A673 (cell line): ENCODE data around the gene ANKRD55.

Experiments
- CTCF ChIP-seq: fragments of 300-800, 200-600 bp; sonication (generic); conservative IDR thresholded peaks from 2 replicates; pipeline ENCODE4 v1.5.1; 2017; ENCODE audit warnings: low read depth, mild to moderate bottlenecking, antibody characterized with exemption, low read length, moderate library complexity, mixed read lengths
- EZH2 ChIP-seq: fragments of 200-600 bp; sonication (generic); IDR thresholded peaks from 2 replicates; pipeline ENCODE4 v1.6.1; 2017; ENCODE audit warnings: borderline replicate concordance, low read depth, mild to moderate bottlenecking, mixed read lengths, antibody characterized with exemption, low read length; ENCODE audit not compliant: poor library complexity, severe bottlenecking

- TF ChIP-seq CTCF, result no peak
- TF ChIP-seq EZH2, result no peak
Observed at GRCh38 chr5:56164376-56164775, 68.8 kb downstream of the ANKRD55 start.
